OCI-LY1 (cell line): ENCODE measurements around the gene SLC4A5.

Experiments used
- EZH2 ChIP-seq: fragments of 200-600 bp; sonication (generic), shearing (Covaris generic); IDR thresholded peaks from 2 replicates; pipeline ENCODE4 v1.8.0; 2017; ENCODE audit warnings: borderline replicate concordance, mixed run types, mild to moderate bottlenecking, antibody characterized with exemption, low read length, moderate library complexity, mixed read lengths
- TF ChIP-seq, protein P1 (sequence below): fragments of 200-600 bp; sonication (generic), shearing (Covaris generic); IDR thresholded peaks from 2 replicates; pipeline ENCODE4 v1.5.1; 2017; ENCODE audit warnings: mild to moderate bottlenecking, antibody characterized with exemption, low read length, moderate library complexity, mixed read lengths

DNA sequence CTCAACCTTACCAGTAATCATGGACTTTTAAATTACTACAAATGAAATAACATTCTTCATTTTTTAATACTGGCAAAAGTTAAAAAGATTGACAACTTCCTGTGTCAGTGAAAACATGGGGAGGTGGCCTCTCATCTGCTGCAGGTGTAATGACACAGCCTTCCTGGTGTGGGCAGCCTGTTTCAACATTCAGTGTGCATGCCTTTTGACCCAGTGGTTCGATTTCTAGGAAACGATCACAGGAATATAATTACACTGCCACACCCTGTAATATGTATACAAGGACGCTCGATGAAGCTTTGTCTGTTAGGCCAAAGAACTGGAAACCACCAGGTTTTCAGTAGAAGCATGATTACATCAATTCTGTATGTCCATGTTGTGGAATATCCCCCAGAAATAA lies 76.1 kb downstream of the SLC4A5 start:
- TF ChIP-seq, protein P1, sequence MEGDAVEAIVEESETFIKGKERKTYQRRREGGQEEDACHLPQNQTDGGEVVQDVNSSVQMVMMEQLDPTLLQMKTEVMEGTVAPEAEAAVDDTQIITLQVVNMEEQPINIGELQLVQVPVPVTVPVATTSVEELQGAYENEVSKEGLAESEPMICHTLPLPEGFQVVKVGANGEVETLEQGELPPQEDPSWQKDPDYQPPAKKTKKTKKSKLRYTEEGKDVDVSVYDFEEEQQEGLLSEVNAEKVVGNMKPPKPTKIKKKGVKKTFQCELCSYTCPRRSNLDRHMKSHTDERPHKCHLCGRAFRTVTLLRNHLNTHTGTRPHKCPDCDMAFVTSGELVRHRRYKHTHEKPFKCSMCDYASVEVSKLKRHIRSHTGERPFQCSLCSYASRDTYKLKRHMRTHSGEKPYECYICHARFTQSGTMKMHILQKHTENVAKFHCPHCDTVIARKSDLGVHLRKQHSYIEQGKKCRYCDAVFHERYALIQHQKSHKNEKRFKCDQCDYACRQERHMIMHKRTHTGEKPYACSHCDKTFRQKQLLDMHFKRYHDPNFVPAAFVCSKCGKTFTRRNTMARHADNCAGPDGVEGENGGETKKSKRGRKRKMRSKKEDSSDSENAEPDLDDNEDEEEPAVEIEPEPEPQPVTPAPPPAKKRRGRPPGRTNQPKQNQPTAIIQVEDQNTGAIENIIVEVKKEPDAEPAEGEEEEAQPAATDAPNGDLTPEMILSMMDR = peak; percentile 65
- TF ChIP-seq EZH2 = no peak
